ENCODE results near the gene FADS2.
A peak's percentile ranks its signal among the peaks of the same experiment; 100 is the strongest.

FADS2 gene

GRCh38 chr11:61826930-61827570 lies 1.1 kb upstream of the FADS2 start:
- DNase-seq (ENCODE audit: low read depth), result peak; percentile 88
- TF ChIP-seq MYC (IDR thresholded peaks at IDR 0.05; ENCODE audit: low read depth, low read length), result no peak
- TF ChIP-seq POLR2A (IDR thresholded peaks at IDR 0.05; ENCODE audit: extremely low read depth, insufficient read length), result no peak
- peak; percentile 61 for TF ChIP-seq MAX (IDR thresholded peaks at IDR 0.05; ENCODE audit: low read depth, low read length)
- H3K4me3 ChIP-seq (ENCODE audit: low read depth, low read length), result peak overlapping the region; percentile 74

- DNase-seq (ENCODE audit: low read depth), result no peak
- H3K4me3 ChIP-seq (ENCODE audit: low read depth, low read length), result peak overlapping the region; percentile 74
- TF ChIP-seq MYC (IDR thresholded peaks at IDR 0.05; ENCODE audit: low read depth, low read length) (peak; percentile 4; the same call in 1 of the 2 replicates), POLR2A (IDR thresholded peaks at IDR 0.05; ENCODE audit: extremely low read depth, insufficient read length) (no peak), MAX (IDR thresholded peaks at IDR 0.05; ENCODE audit: low read depth, low read length) (0 out of 2 replicates have a peak, but pooled peaks have one; percentile 17)
Observed at GRCh38 chr11:61828379-61828628, 204 bp downstream of the FADS2 start.

GRCh38 chr11:61828629-61829407 lies 718 bp downstream of the FADS2 start:
- TF ChIP-seq CTCF (IDR thresholded peaks at IDR 0.05; ENCODE audit: low read depth, low read length) (peak; percentile 61), POLR2A (IDR thresholded peaks at IDR 0.05; ENCODE audit: extremely low read depth, insufficient read length) (peak; percentile 41), MYC (IDR thresholded peaks at IDR 0.05; ENCODE audit: low read depth, low read length) (no peak)
- peak overlapping the region; percentile 74 for H3K4me3 ChIP-seq (ENCODE audit: low read depth, low read length)
- peak; percentile 70 for DNase-seq (ENCODE audit: low read depth)

- no peak for DNase-seq (ENCODE audit: low read depth)
- TF ChIP-seq MAX (IDR thresholded peaks at IDR 0.05; ENCODE audit: low read depth, low read length) (no peak), POLR2A (IDR thresholded peaks at IDR 0.05; ENCODE audit: extremely low read depth, insufficient read length) (no peak), CTCF (IDR thresholded peaks at IDR 0.05; ENCODE audit: low read depth, low read length) (no peak), MYC (IDR thresholded peaks at IDR 0.05; ENCODE audit: low read depth, low read length) (no peak)
- peak overlapping the region; percentile 74 for H3K4me3 ChIP-seq (ENCODE audit: low read depth, low read length)
Observed at GRCh38 chr11:61829806-61830205, 1.7 kb downstream of the FADS2 start.

GRCh38 chr11:61830237-61831105 lies 2.4 kb downstream of the FADS2 start:
- TF ChIP-seq POLR2A (IDR thresholded peaks at IDR 0.05; ENCODE audit: extremely low read depth, insufficient read length), result no peak
- no peak for TF ChIP-seq MYC (IDR thresholded peaks at IDR 0.05; ENCODE audit: low read depth, low read length)
- no peak for TF ChIP-seq CTCF (IDR thresholded peaks at IDR 0.05; ENCODE audit: low read depth, low read length)
- no peak for TF ChIP-seq MAX (IDR thresholded peaks at IDR 0.05; ENCODE audit: low read depth, low read length)
- DNase-seq (ENCODE audit: low read depth), result no peak
- peak overlapping the region; percentile 74 for H3K4me3 ChIP-seq (ENCODE audit: low read depth, low read length)

- no peak for TF ChIP-seq CTCF (IDR thresholded peaks at IDR 0.05; ENCODE audit: low read depth, low read length)
- TF ChIP-seq MYC (IDR thresholded peaks at IDR 0.05; ENCODE audit: low read depth, low read length), result no peak
- TF ChIP-seq MAX (IDR thresholded peaks at IDR 0.05; ENCODE audit: low read depth, low read length), result no peak
- TF ChIP-seq POLR2A (IDR thresholded peaks at IDR 0.05; ENCODE audit: extremely low read depth, insufficient read length), result no peak
- no peak for DNase-seq (ENCODE audit: low read depth)
- H3K4me3 ChIP-seq (ENCODE audit: low read depth, low read length), result no peak overlapping the region
Observed at GRCh38 chr11:61832207-61832606, 4.1 kb downstream of the FADS2 start.

Measured in NB4 (cell line).